Activated CD8-positive, alpha-beta memory T cell treated with anti-CD3 and anti-CD28 coated beads for 4 hours (primary cell): Measurements from ENCODE around the gene ST3GAL3.

Experiments
- DNase-seq, 2 donors: peaks; one replicate each; pipeline ENCODE4 v3.0.0-alpha.2; 2020; ENCODE audit warnings: low read depth in 2 of 2

Gene ST3GAL3

DNA sequence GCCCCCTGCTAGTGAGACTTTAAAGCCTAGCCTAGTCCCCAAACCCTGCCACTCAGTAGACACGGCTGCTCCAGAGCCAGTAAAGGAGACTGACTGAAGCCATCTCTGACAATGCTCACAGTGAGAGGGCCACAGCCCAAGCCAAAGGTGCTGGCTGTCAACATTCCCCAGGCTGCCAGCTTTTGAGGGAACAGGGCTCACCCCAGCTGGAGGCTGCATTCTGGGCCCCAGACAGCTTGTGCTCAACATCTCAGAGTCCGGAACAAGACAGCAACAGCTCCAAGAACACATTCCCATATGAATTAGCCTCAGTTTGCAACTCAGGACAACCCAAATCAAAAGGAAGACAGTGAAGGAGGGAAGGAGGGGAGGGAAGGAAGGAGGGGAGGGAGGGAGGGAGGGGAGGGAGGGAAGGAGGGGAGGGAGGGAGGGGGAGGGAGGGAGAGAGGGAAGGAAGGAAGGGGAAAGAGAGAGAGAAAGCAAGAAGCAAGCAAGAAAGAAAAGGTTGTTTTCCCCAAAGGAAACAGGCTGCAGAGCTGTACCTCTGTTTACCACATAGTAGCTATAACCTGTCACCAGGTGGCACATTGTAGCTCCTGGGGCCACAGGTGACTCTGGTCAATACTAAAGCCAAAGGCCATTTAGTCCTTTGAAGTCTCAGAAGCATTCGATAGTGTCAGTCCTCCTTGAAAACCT is 231.7 kb downstream of the ST3GAL3 start:
- no peak for DNase-seq

DNA sequence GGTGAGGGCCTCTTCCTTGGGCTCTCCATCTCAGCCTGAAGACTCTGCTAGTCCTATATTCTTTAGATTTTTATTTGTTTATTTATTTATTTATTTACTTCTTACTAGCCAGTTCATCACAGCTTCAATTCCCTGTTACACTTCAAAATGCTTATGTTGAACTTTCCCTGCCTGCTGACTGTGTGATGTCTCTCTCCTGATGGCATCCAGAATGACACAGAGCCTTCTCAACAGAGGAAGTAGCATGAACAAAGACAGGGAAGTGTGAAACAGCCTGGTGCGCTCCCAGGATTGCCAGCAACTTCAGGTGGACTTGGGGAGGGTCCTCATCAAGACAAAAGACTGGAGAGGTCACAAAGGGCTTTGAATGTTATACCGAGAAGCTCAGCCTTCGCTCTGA is 235.1 kb downstream of the ST3GAL3 start:
- DNase-seq, result no peak

DNA sequence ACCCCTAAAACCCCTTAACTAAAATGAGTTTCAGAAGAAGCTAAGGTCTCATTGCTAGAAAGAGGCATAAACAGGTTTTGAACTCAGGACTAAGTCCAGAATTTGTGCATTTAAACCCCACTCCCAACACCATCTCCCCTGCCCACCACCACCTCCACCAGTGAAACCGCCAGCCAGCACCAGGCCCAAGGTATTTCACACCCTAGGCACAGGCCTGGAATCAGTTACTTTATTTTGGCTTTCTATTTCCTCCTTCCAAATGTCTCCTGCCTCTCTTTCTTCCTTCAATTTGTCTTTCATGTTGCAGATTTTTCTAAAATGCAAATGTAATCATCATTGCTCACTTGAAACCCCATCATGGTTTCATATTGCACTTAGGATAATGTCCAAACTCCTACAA is 237.5 kb downstream of the ST3GAL3 start:
- DNase-seq, result no peak

DNA sequence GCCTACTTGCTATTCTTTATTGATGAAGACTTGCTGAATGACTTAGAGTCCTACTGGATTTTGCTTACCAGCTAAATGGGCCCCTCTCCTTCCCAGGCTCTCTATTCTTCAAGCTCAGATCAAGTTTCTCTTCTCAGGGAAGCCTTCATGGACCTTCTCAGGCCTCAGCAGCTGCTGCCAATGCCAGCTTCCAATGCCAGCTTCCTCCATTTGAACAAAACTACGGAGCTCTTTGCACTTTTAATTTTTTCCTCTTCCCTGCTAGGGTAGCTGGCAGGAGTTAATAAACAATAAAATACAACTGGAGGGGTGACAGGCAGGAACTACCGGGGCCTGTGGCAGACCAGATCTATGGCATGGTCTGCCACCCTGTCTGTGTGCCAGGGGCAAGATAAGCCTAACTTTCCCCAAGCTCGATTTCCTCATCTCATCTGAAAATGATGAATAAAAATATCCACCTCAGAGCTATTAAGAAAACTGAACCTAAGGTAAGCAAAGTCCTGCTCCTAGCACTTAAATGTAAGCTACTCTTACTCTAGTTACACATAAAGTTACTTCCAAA is 238.4 kb downstream of the ST3GAL3 start:
- no peak for DNase-seq

DNA sequence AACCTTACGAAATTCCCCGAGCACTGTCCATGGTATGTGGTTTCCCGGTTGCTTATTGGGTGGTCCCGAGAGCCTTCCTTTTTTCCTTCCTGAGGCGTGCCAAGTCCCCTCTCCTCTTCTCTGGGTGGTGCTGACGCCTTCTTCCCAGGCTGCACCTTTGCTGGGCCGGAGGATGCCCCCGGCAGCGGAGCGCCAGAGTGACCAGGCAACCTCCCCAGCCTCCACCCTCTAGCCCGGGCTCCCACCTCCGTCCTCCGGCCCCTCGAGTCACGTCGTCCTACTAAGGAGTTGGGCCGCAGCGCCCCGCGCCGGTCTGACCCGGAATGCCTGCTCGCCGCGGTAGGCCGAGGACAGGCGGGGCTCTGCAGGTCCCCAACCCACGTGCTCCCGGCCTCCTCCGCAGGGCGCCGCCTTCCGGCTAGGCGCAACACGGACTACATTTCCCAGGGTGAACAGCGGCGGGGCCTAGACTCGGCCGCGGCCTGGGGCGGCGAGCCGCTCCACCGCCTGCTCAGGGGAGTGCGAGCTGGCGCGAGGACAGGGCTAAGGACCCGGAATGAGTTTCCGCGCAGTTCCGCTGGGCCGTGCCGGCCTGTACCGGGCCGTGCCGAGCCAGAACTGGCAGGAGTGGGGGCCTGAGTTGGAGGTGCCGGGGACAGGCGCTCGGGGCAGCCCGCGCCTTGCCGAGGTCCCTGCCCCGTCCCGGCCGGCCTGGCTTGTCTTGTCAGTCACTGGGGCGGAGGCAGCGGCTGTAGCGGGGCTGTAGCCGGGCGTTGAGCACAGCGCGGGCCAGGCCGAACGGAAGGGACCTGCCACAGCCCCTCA is 239.1 kb downstream of the ST3GAL3 start, which contains the start of gene IPO13:
Gene IPO13, plus strand, starts transcription at position 715 of the 825 bp plus-strand sequence. CDS start 651 bp downstream, outside the sequence.
- peak; percentile 89 to 90 for DNase-seq

DNA sequence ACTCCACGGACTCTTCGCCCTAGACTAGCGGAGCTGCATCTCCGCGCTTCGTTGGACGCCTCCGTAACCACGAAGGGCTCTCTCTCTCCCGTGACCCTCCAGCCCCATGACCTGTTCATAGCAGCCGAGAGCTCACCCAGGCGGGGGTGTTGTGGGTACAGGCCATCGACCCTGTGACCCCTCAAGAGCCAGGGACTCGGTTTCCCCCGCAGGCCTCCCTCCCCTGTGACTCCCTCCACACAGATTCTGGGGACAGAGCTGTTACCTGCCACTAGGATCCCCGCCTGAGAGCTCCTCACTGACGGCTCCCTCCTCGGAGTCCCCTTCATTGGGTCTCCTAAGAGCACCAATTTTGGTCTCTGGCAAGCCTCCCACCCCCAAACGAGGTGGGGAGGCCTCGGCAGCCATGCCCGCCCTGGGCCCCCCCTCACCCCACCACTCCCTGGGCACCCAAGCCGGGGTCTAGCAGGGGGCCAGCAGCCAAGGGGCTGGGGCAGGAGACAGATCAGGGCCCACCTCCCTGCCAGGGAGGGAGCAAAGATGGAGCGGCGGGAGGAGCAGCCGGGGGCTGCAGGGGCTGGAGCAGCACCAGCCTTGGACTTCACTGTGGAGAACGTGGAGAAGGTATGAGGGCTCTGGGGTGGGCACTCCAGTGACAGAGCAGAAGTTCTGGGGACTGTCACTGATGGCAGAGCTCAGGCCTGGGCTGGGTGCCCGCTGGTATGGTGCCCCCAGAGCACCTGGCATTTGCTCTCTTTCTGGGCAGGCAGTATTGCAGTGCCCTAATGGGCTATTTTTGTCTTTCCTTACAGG is 239.9 kb downstream of the ST3GAL3 start:
- DNase-seq, result no peak

DNA sequence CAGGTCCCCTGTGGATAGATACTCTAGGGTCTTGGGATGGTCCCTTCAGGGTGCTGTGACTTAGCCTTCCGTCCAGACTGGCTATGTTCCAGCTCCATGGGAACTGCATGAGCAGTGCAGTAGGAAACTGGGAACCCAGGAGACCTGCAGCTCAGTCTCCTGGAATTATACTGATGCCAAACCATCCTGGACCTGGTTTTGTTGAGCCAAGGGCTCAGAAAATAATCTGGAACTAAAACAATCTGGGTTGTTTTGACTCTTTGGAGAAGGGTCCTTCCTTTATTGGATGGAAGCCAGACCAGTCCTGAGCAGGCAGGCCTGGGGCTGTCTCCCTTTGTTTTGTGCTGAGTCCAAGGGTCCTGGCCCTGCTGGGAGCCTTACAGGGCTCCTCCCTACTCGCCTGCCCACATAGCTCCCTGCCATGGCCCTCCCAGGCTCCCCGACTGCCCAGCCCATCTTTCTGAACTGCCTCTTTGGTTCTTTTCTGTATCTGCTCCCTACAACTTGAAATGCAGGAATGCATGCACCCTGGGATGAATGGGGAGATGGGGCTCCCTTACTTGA is 240.6 kb downstream of the ST3GAL3 start:
- no peak for DNase-seq

DNA sequence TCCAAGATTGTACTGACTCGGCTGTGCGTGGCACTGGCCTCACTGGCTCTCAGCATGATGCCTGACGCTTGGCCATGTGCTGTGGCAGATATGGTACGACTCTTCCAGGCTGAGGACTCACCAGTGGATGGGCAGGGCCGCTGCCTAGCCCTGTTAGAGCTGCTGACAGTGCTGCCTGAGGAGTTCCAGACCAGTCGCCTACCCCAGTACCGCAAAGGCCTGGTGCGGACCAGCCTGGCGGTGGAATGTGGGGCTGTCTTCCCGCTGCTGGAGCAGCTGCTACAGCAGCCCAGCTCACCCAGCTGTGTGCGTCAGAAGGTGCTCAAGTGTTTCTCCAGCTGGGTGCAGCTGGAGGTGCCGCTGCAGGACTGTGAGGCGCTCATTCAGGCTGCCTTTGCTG is 242.3 kb downstream of the ST3GAL3 start:
- no peak for DNase-seq

DNA sequence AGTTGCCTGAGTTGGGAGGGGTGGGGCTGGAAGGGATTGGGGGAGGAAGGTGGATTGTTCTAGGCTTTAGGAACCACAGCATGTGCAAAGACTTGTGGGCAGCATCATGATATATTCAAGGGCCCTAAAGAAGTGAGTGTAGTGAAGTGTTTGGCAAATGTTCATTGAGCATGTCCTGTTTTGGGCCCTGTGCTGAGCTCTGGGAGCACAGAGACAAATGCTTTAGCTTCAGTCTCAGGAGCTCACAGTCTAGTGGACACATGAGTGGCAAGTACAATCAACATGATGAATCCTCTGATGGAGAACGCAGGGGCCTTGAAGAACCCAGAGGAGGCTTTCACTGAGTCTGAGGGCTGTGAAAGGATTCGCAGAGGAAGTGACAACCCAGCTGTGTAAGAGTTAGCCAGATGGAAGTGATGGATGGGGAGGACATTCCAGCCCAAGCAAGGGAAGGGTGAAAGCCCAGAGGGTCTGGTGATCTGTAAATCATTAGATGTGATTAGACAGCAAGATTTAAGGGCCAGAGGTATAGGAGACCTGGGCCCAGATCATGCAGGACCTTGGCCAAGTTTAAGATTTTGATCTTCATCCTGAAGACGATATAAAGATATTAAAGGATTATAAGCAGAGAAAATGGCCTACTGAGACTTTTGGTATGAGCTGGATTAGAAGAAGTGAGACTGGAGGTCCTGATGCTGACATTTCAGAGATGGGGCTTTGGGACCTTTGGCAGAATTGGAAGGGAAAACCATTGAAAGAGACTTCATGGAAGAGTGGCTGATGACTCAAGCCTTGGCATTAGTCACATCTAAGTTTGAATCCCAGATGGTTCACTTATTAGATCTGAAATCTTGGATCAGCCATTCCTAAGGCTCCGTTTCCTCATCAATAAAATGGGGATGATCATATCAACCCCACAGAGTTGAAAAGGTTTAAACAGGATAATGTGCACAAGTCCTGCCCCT is 244.0 kb downstream of the ST3GAL3 start:
- DNase-seq, result no peak

DNA sequence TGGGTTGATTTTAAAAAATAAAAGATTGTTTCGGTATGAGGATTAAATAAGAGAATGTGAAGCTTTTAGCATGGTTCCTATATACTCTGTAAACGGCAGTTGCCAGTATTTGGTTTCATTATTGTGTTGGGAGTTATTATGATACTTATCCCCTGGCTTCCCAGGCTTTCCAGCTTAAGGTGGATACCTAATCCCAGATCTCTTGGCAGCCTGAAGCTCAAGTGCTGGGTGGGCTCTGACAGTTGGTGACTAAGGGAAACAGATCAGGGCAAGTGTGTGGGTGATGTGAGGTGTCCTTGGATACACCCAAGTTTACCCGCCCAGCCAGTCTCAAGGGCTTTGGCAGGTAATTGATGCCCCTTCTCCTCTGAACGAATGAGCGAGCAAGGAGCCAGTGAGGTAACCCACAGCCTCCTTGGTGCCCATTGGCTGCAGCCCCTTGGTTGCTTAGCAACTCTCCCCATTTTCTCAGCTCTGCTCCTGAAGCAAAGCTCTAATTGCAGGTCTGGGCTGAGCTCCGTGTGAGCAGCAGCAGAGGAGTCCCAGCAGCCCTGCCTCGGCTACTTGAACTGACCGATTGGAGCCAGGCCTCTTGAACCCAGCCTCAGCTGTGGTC is 245.5 kb downstream of the ST3GAL3 start:
- no peak for DNase-seq

DNA sequence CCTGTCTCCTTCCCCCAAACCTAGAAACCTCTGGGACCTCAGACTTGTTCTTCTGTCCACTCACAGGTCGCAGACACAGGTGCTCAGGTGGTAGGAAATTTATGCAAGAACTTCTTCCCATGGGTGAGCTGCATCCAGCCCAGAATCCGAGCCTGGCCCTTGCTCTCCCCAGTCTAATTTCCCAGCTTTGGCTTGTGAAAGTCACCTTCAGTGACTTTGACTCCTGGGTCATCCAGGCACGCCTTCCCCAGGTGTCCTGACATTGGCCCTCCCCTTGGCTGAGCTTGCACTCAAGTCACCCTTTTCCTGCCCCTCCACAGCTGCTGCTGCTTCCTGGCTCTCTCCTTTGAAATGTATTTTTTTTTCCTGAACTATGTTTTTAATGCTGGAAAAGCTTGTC is 246.0 kb downstream of the ST3GAL3 start:
- DNase-seq, result no peak

DNA sequence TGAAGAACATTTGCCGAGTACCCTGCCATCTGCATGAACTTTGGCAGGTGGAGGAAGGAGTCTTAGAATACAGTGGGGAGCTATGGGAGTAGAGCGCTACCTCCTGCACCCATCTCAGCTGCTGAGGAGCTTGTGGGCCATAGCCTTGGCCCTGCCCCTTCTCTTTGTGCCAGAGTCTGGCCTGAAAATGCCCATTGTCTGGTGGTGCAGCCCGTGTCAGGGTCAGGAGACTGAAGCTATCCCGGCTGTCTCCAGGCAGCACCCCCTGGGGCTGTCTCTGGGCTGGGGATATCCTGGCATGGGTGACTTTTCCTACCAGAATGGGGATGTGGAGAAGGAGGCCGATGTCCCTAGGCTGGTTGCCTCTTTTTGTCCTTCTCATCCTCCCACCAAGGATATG is 246.7 kb downstream of the ST3GAL3 start:
- DNase-seq, result no peak

DNA sequence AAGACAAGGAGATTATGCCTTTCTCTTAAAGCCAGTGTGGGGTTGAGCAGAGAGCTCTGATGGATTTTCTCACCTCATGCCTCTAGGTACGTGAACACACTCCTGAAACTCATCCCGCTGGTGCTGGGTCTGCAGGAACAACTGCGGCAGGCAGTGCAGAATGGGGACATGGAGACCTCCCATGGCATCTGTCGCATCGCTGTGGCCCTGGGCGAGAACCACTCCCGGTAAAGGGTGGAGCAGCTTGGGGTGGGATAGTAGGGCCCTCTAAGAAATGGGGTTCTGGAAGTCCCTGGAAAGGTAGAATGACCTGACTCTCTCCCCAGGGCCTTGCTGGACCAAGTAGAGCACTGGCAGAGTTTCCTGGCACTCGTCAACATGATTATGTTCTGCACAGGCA is 248.9 kb downstream of the ST3GAL3 start:
- no peak for DNase-seq

DNA sequence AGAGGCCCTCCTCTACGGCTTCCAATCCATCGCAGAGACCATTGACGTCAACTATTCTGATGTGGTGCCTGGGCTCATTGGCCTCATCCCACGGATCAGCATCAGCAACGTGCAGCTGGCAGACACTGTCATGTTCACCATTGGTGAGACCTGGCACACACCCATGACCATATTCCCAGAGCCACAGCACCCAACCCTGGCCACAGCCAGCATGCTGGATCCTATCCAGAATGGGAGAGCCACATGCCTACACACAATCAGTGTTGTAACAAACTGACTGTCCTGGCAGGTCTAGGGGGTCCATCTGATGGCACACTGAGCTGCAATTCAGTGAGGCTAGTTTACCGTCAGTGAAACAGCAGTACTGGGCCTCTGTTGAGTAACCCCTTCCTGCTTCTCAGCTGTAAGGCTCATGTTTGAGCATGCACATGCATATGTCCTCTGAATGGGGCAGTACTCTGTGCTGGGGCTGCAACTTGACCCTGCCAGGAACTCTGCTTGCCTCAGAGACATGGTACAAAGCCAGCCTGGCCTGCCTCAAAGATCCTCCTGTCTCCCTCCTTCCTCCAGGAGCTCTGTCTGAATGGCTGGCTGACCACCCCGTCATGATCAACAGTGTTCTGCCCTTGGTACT is 250.2 kb downstream of the ST3GAL3 start:
- DNase-seq, result no peak

DNA sequence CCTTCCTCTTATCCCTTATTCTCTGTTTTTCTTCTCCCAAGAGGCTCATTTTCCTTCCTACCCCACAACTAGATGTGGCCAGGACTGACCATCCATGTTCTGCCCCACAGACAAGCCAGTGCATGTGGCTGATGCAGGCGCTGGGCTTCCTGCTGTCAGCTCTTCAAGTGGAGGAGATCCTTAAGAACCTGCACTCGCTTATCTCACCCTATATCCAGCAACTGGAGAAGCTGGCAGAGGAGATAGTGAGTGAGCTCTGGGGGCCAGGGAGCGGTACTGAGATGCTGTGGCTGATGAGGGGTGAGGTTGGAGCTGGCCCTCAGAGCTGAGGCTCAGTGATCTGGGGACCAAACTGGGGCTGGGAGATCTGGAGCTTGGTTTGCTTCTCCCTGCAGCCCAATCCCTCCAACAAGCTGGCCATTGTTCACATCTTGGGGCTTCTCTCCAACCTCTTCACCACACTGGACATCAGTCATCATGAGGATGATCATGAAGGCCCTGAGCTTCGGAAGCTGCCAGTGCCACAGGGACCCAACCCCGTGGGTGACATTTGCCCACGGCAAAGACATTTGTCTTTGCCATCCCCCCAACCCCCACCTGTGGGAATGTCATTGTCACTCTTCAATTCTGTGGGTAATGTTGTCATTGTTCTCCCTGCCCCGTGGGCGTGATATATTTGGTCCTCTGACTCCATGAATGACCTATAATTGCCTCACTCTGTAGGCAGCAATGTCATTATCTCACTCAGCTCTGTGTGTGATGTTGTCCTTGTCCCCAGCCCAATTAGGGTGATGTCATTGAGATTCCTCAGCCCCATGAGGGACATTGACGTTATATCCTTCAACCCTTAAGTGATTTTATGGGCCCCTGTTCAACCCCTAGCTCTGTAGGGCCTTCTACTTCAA is 251.3 kb downstream of the ST3GAL3 start:
- no peak for DNase-seq

DNA sequence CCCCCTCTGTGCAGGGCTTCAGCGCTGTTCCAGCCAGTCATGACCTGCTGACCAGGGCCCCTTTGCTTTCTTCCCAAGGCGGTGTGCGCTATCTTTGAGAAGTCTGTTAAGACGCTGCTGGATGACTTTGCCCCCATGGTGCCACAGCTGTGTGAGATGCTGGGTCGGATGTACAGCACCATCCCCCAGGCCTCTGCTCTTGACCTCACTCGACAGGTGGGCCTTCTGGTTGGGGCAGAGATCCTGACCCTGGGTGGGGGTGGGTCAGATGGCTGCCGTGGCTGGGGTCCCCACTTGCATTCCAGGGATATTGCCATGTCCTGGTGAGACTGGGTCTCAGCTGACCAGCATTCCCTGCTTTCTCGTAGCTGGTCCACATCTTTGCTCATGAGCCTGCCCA is 253.5 kb downstream of the ST3GAL3 start:
- DNase-seq, result no peak

DNA sequence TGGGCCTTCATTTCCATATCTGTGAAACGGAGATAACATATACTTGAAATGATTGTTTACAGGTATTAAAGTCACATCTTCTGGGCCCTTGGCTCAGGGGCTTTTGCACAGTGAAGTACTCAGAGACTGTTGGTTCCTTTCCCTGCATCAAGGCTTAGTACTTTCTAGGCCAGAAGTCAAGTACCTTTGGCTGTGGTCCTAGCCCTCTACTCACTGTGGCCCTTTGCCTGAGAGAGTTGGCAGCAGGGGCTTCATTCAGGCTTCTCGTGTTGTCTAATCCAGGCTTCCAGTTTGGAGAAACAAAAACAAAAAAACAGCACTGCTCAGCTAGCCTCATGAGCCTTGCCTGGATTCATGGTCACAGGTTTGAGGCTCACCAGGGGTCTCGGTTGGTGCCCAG is 254.4 kb downstream of the ST3GAL3 start:
- no peak for DNase-seq

DNA sequence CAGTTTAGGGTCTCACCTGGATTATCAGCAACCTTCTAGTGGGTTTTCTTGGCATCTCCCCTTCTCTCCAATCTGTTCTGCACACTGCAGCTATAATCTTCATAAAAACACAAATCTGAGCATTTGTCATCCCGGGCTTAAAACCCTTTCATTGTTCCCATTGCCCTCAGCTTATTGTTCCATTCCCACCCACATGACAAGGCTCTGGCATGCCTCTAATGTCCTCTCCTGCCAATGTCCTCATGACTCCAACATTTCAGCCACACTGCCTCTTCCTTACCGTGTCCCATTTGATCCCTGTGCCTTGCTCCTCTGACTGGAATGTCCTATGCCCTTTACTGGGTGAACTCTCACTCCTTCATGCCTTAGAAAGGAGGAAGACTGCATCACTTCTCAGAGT is 255.0 kb downstream of the ST3GAL3 start:
- no peak for DNase-seq

DNA sequence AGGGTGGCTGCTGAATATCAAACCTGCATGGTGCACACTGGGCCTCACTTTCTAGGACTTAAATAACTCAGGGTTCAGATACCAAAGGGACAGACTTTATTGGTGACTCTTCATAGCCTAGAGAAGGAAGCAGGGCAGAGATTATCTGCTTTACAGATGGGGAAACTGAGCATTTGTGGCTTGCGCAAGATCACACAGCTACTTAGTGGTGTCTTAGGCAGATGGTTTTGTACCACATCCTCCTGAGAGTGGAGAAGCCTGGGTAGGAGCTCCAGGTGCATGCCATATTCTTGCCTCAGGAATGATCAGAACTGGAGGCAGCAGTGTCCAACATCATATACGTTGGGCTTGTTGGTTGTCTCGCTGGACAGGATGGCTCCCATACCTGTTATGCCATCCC is 255.7 kb downstream of the ST3GAL3 start:
- no peak for DNase-seq
